ENCODE measurements around the gene ITGB7. TPM values are rescaled to one million over a fixed set of nuclear protein-coding genes. Genes with fewer than 3 reads are reported as not detected.

The ITGB7 gene
- total RNA-seq, 1 experiment from 2014 or later = 0.90 TPM

DNA sequence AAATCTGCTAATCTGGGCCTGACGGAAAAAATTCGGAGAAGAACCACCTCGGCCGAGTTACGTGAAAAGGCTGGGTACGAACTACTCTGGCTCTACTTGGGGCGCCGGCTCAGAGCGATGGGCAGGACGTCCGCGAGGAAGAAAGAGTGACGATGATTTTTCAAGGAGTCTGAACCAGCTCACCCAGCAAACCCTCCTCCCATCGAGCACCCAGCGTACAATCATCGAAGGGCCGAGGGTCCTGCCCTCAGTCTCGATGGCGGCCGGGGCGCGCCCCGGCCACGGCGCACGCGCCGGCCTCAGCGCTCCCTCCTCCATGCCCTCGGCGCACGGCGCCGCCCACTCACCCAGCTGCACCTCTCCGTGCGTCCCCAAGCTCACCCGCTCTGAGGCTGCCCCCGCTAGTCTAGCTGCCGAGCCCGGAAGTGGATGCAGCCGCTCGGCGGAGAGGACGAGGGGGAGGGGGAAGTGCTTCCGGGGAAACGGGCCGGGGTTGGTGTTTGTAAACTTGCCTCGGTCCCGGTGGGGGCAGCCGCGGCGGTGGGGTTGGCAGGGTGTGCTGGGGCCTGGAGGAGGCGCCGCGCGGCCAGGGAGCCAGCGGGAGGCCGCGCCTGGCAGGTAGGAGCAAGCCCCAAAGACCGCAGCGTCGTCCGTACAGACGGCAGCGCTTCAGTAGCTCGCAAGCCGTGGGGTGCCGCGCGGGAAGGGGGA is 26.7 kb downstream of the ITGB7 start, which contains the start of the genes CSAD and ZNF740 (continued):
- TF ChIP-seq TP53 (CRISPR knock-in tag; IDR thresholded peaks at IDR 0.05) = peak; percentile 49; the same call in 1 of the 2 replicates
- TF ChIP-seq OVOL2 (CRISPR knock-in tag; IDR thresholded peaks at IDR 0.05; ENCODE audit: borderline replicate concordance) = no peak
- no peak for TF ChIP-seq ELF4 (CRISPR knock-in tag; IDR thresholded peaks at IDR 0.05; ENCODE audit: low read depth)
- TF ChIP-seq, protein P1, sequence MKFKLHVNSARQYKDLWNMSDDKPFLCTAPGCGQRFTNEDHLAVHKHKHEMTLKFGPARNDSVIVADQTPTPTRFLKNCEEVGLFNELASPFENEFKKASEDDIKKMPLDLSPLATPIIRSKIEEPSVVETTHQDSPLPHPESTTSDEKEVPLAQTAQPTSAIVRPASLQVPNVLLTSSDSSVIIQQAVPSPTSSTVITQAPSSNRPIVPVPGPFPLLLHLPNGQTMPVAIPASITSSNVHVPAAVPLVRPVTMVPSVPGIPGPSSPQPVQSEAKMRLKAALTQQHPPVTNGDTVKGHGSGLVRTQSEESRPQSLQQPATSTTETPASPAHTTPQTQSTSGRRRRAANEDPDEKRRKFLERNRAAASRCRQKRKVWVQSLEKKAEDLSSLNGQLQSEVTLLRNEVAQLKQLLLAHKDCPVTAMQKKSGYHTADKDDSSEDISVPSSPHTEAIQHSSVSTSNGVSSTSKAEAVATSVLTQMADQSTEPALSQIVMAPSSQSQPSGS (CRISPR knock-in tag; IDR thresholded peaks at IDR 0.05; ENCODE audit: borderline replicate concordance, low read depth) = no peak
- no peak for TF ChIP-seq TEAD1 (CRISPR knock-in tag; IDR thresholded peaks at IDR 0.05)
- TF ChIP-seq IRF2 (CRISPR knock-in tag; IDR thresholded peaks at IDR 0.05; ENCODE audit: borderline replicate concordance, low read depth) = no peak
- TF ChIP-seq, protein P2, sequence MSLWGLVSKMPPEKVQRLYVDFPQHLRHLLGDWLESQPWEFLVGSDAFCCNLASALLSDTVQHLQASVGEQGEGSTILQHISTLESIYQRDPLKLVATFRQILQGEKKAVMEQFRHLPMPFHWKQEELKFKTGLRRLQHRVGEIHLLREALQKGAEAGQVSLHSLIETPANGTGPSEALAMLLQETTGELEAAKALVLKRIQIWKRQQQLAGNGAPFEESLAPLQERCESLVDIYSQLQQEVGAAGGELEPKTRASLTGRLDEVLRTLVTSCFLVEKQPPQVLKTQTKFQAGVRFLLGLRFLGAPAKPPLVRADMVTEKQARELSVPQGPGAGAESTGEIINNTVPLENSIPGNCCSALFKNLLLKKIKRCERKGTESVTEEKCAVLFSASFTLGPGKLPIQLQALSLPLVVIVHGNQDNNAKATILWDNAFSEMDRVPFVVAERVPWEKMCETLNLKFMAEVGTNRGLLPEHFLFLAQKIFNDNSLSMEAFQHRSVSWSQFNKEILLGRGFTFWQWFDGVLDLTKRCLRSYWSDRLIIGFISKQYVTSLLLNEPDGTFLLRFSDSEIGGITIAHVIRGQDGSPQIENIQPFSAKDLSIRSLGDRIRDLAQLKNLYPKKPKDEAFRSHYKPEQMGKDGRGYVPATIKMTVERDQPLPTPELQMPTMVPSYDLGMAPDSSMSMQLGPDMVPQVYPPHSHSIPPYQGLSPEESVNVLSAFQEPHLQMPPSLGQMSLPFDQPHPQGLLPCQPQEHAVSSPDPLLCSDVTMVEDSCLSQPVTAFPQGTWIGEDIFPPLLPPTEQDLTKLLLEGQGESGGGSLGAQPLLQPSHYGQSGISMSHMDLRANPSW (CRISPR knock-in tag; conservative IDR thresholded peaks at IDR 0.05; ENCODE audit: low read depth) = no peak
- peak; percentile 63 for TF ChIP-seq CBFB (CRISPR knock-in tag; IDR thresholded peaks at IDR 0.05; ENCODE audit: low read depth)
- TF ChIP-seq ESRRA (CRISPR knock-in tag; IDR thresholded peaks at IDR 0.05; ENCODE audit: borderline replicate concordance) = no peak
- TF ChIP-seq, protein P3, sequence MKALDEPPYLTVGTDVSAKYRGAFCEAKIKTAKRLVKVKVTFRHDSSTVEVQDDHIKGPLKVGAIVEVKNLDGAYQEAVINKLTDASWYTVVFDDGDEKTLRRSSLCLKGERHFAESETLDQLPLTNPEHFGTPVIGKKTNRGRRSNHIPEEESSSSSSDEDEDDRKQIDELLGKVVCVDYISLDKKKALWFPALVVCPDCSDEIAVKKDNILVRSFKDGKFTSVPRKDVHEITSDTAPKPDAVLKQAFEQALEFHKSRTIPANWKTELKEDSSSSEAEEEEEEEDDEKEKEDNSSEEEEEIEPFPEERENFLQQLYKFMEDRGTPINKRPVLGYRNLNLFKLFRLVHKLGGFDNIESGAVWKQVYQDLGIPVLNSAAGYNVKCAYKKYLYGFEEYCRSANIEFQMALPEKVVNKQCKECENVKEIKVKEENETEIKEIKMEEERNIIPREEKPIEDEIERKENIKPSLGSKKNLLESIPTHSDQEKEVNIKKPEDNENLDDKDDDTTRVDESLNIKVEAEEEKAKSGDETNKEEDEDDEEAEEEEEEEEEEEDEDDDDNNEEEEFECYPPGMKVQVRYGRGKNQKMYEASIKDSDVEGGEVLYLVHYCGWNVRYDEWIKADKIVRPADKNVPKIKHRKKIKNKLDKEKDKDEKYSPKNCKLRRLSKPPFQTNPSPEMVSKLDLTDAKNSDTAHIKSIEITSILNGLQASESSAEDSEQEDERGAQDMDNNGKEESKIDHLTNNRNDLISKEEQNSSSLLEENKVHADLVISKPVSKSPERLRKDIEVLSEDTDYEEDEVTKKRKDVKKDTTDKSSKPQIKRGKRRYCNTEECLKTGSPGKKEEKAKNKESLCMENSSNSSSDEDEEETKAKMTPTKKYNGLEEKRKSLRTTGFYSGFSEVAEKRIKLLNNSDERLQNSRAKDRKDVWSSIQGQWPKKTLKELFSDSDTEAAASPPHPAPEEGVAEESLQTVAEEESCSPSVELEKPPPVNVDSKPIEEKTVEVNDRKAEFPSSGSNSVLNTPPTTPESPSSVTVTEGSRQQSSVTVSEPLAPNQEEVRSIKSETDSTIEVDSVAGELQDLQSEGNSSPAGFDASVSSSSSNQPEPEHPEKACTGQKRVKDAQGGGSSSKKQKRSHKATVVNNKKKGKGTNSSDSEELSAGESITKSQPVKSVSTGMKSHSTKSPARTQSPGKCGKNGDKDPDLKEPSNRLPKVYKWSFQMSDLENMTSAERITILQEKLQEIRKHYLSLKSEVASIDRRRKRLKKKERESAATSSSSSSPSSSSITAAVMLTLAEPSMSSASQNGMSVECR (CRISPR knock-in tag; IDR thresholded peaks at IDR 0.05; ENCODE audit: borderline replicate concordance) = no peak
- TF ChIP-seq FOXP1 (CRISPR knock-in tag; IDR thresholded peaks at IDR 0.05; ENCODE audit: borderline replicate concordance) = peak; percentile 16; the same call in 1 of the 2 replicates
- no peak for TF ChIP-seq ZBTB21 (CRISPR knock-in tag; IDR thresholded peaks at IDR 0.05; ENCODE audit: borderline replicate concordance)
- TF ChIP-seq, protein P4, sequence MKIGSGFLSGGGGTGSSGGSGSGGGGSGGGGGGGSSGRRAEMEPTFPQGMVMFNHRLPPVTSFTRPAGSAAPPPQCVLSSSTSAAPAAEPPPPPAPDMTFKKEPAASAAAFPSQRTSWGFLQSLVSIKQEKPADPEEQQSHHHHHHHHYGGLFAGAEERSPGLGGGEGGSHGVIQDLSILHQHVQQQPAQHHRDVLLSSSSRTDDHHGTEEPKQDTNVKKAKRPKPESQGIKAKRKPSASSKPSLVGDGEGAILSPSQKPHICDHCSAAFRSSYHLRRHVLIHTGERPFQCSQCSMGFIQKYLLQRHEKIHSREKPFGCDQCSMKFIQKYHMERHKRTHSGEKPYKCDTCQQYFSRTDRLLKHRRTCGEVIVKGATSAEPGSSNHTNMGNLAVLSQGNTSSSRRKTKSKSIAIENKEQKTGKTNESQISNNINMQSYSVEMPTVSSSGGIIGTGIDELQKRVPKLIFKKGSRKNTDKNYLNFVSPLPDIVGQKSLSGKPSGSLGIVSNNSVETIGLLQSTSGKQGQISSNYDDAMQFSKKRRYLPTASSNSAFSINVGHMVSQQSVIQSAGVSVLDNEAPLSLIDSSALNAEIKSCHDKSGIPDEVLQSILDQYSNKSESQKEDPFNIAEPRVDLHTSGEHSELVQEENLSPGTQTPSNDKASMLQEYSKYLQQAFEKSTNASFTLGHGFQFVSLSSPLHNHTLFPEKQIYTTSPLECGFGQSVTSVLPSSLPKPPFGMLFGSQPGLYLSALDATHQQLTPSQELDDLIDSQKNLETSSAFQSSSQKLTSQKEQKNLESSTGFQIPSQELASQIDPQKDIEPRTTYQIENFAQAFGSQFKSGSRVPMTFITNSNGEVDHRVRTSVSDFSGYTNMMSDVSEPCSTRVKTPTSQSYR (CRISPR knock-in tag; IDR thresholded peaks at IDR 0.05) = peak; percentile 89
- TF ChIP-seq NR2C2 (CRISPR knock-in tag; IDR thresholded peaks at IDR 0.05) = peak; percentile 88
- TF ChIP-seq ZNF263 (CRISPR knock-in tag; IDR thresholded peaks at IDR 0.05; ENCODE audit: low read depth) = peak; percentile 59; the same call in 1 of the 2 replicates
- TF ChIP-seq TEAD4 (CRISPR knock-in tag; IDR thresholded peaks at IDR 0.05) = no peak
- TF ChIP-seq, protein P5, sequence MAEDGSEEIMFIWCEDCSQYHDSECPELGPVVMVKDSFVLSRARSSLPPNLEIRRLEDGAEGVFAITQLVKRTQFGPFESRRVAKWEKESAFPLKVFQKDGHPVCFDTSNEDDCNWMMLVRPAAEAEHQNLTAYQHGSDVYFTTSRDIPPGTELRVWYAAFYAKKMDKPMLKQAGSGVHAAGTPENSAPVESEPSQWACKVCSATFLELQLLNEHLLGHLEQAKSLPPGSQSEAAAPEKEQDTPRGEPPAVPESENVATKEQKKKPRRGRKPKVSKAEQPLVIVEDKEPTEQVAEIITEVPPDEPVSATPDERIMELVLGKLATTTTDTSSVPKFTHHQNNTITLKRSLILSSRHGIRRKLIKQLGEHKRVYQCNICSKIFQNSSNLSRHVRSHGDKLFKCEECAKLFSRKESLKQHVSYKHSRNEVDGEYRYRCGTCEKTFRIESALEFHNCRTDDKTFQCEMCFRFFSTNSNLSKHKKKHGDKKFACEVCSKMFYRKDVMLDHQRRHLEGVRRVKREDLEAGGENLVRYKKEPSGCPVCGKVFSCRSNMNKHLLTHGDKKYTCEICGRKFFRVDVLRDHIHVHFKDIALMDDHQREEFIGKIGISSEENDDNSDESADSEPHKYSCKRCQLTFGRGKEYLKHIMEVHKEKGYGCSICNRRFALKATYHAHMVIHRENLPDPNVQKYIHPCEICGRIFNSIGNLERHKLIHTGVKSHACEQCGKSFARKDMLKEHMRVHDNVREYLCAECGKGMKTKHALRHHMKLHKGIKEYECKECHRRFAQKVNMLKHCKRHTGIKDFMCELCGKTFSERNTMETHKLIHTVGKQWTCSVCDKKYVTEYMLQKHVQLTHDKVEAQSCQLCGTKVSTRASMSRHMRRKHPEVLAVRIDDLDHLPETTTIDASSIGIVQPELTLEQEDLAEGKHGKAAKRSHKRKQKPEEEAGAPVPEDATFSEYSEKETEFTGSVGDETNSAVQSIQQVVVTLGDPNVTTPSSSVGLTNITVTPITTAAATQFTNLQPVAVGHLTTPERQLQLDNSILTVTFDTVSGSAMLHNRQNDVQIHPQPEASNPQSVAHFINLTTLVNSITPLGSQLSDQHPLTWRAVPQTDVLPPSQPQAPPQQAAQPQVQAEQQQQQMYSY (CRISPR knock-in tag; IDR thresholded peaks at IDR 0.05) = 0 out of 2 replicates have a peak, but pooled peaks have one; percentile 34
- TF ChIP-seq, protein P6, sequence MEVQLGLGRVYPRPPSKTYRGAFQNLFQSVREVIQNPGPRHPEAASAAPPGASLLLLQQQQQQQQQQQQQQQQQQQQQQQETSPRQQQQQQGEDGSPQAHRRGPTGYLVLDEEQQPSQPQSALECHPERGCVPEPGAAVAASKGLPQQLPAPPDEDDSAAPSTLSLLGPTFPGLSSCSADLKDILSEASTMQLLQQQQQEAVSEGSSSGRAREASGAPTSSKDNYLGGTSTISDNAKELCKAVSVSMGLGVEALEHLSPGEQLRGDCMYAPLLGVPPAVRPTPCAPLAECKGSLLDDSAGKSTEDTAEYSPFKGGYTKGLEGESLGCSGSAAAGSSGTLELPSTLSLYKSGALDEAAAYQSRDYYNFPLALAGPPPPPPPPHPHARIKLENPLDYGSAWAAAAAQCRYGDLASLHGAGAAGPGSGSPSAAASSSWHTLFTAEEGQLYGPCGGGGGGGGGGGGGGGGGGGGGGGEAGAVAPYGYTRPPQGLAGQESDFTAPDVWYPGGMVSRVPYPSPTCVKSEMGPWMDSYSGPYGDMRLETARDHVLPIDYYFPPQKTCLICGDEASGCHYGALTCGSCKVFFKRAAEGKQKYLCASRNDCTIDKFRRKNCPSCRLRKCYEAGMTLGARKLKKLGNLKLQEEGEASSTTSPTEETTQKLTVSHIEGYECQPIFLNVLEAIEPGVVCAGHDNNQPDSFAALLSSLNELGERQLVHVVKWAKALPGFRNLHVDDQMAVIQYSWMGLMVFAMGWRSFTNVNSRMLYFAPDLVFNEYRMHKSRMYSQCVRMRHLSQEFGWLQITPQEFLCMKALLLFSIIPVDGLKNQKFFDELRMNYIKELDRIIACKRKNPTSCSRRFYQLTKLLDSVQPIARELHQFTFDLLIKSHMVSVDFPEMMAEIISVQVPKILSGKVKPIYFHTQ (CRISPR knock-in tag; IDR thresholded peaks at IDR 0.05) = no peak
- TF ChIP-seq, protein P7, sequence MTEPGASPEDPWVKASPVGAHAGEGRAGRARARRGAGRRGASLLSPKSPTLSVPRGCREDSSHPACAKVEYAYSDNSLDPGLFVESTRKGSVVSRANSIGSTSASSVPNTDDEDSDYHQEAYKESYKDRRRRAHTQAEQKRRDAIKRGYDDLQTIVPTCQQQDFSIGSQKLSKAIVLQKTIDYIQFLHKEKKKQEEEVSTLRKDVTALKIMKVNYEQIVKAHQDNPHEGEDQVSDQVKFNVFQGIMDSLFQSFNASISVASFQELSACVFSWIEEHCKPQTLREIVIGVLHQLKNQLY (CRISPR knock-in tag; IDR thresholded peaks at IDR 0.05) = no peak

Data from WTC11 (cell line).